Activated naive CD8-positive, alpha-beta T cell treated with anti-CD3 and anti-CD28 coated beads, Interleukin-2, amount 50 U/mL, for 16 hours (primary cell): ENCODE results near the gene SLC52A1.

Source experiments
- DNase-seq: peaks from one replicate; pipeline ENCODE4 v3.0.0-alpha.2; 2020; ENCODE audit warnings: low read depth, low spot score

SLC52A1 gene

GRCh38 chr17:4987767-4988567, 47.3 kb downstream of the SLC52A1 start:
- no peak for DNase-seq

- DNase-seq: peak; percentile 76
Observed at GRCh38 chr17:4986951-4987766, 48.1 kb downstream of the SLC52A1 start, which contains the start of gene CAMTA2. CAMTA2 (minus strand) TSS chr17:4987675; CDS start chr17:4986222, 1,453 bp downstream.

GRCh38 chr17:4986403-4986802, 48.8 kb downstream of the SLC52A1 start:
- no peak for DNase-seq
